Measurements from ENCODE around the gene GABRG3. TPM values are rescaled to one million over a fixed set of nuclear protein-coding genes. Genes with fewer than 3 reads are reported as not detected.

Gene GABRG3
- total RNA-seq, 4 donors from 2014 or later, result not detected

GRCh38 chr15:27125185-27125584 is 154.2 kb downstream of the GABRG3 start:
- no peak for DNase-seq (ENCODE audit: low spot score)
- ATAC-seq (ENCODE audit: low FRiP score), result no peak
- no peak for TF ChIP-seq CTCF (IDR thresholded peaks at IDR 0.05)

GRCh38 chr15:27126449-27126848 is 155.5 kb downstream of the GABRG3 start:
- no peak for DNase-seq (ENCODE audit: low spot score)
- ATAC-seq (ENCODE audit: low FRiP score), result no peak
- TF ChIP-seq CTCF (IDR thresholded peaks at IDR 0.05), result no peak

GRCh38 chr15:27127815-27128570 is 157.0 kb downstream of the GABRG3 start:
- TF ChIP-seq CTCF (IDR thresholded peaks at IDR 0.05), result no peak
- no peak for ATAC-seq (ENCODE audit: low FRiP score)
- DNase-seq (ENCODE audit: low spot score), result no peak

GRCh38 chr15:27133249-27133648 is 162.3 kb downstream of the GABRG3 start:
- no peak for ATAC-seq (ENCODE audit: low FRiP score)
- DNase-seq (ENCODE audit: low spot score), result no peak
- no peak for TF ChIP-seq CTCF (IDR thresholded peaks at IDR 0.05)

GRCh38 chr15:27134481-27134880 is 163.5 kb downstream of the GABRG3 start:
- ATAC-seq (ENCODE audit: low FRiP score) (no peak), DNase-seq (ENCODE audit: low spot score) (no peak)
- no peak for TF ChIP-seq CTCF (IDR thresholded peaks at IDR 0.05)

GRCh38 chr15:27135151-27135550 is 164.2 kb downstream of the GABRG3 start:
- no peak for ATAC-seq (ENCODE audit: low FRiP score)
- no peak for TF ChIP-seq CTCF (IDR thresholded peaks at IDR 0.05)
- no peak for DNase-seq (ENCODE audit: low spot score)

GRCh38 chr15:27137127-27137526 is 166.1 kb downstream of the GABRG3 start:
- no peak for TF ChIP-seq CTCF (IDR thresholded peaks at IDR 0.05)
- no peak for ATAC-seq (ENCODE audit: low FRiP score)
- no peak for DNase-seq (ENCODE audit: low spot score)
